CD4-positive, alpha-beta T cell treated with Interleukin-6 at 100 ng/mL for 8 hours (primary cell): ENCODE data around the gene PDE6A.

Source experiments
- DNase-seq: peaks from one replicate; pipeline ENCODE4 v3.0.0-alpha.2; 2020; ENCODE audit warnings: mixed read lengths, low spot score

PDE6A gene

DNA sequence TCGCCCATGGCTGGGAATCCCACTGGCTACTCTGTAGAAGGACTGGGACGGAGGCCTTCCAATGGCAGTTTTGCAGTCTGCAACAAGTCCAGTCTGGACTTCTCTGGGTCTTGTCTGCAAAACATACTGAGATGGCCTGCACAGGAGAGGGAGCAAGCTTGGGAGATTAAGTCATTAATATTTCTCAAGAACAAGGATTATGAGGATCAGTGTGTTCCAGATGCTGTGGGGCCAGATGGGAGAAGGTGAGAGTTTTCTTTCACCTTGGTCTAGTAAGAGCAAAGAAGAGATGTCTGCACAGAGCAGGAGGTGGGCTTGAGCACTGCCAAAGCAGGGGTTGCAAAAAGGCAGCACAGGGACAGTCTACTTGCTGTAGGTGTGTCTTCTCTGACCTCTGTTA is at the start of gene PDE6A:
PDE6A (minus strand) TSS at position 128 of the 400 bp plus-strand sequence; CDS start at position 8, 120 bp downstream.
- DNase-seq = no peak

DNA sequence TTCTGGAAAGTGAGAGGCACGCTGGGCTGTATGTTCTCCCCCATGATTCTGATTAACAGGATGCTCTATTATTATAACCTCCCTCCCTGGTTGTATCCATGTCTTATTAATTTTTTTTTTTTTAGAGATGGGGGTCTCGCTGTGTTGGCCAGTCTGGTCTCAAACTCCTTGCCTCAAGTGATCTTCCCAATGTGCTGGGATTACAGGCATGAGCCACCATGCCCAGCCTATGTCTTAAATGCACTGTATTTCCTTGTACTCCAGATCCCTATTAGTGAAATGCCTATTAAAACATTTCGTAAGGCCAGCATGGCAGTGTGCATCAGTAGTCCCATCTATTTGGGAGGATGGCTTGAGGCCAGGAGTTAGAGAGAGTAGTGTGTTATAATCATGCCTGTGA is 48.9 kb upstream of the PDE6A start:
- no peak for DNase-seq

DNA sequence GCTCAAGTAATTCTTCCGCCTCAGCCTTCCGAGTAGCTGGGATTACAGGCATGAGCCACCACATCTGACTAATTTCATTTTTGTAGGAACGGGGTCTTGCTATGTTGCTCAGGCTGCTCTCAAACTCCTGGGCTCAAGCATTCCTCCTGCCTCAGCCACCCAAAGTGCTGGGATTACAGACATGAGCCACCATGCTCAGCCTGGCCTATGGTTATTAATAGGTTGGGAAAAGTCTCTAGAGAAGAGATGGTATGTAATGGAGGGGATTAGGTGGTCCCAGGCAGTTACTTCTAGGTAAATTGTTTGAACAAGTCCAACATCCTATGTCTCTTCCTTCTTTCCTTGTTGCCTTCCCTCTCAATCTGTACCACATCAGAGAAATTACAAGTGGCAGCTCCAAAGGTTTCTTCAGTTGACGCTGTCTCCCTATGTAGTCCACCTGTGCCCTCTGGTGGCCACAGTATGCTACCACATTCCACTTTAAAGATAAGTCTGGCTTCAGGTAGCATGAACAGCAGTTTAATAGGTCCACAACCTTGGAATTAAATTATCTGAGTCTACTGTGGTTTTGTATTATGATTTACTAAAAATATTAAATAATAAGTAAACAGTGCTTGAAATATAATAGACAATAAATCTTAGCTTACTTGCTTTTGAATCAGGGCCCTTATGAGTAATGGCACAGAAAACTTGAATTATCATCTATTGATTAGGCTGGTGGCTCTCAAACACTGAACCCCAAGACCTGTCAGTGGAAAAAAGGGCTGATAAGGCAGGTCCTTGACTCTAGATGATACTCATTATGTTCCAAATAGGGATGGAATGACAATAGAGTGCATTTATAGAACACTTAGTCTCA is 46.2 kb upstream of the PDE6A start:
- peak; percentile 67 for DNase-seq

DNA sequence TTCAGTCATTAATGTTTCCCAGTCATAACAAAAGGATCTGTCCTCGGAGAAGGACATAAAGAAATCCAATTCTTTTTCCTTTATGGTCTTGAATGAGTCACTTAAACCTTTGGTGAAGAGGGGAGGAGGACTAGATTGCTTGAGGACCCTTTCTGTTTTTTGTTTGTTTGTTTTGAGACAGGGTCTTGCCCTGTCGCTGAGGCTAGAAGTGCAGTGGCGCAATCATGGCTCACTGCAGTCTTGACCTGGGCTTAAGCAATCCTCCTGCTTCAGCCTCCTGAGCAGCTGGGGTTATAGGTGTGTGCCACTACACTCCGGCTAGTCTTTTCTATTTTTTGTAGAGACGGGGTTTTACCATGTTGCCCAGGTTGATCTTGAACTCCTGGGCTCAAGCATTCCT is 43.5 kb upstream of the PDE6A start:
- DNase-seq = no peak

DNA sequence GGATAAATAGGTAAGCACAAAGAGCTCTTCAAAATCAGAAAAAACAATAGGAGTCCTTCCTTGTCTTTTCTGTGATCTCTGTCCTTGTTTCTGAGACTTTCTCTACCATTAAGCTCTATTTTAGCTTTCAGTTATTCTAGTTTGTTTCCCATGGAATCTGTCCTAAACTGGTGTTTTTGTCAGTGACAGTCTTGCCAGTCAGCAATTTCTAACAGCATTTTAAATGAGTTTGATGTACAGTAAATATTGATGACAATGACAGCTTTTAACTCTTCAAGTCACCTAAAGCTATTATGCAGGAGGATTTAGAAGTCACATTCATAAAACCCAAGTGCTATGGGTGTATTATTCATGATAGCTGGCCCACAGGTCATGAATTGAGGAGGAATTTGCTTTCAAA is 37.9 kb upstream of the PDE6A start:
- no peak for DNase-seq

DNA sequence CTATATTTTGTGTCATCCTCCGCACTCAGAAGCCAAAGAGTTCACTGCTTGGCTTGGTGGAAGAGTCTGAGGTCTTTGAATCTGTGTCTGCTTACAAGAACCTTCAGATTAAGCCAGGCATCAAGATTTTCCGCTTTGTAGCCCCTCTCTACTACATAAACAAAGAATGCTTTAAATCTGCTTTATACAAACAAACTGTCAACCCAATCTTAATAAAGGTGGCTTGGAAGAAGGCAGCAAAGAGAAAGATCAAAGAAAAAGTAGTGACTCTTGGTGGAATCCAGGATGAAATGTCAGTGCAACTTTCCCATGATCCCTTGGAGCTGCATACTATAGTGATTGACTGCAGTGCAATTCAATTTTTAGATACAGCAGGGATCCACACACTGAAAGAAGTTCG is 36.6 kb upstream of the PDE6A start:
- no peak for DNase-seq

DNA sequence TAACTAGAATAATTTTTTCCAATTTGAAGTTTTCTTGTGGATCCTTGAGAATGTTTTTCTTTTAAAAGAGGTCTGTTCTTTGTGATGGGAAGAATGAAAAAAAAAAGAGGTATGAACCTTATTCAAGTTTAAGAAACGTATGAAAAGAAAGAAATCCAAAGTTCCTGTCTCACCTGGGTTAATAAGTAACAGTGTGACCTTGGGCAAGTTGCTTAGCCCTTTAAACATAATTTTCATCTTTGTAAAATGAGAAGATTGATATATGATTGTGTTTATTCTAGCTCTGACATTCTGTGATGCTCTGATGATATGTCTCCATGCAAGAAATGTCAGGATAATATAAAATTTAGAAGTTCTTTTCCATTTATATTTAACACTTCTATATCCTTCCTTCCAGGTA is 35.3 kb upstream of the PDE6A start:
- no peak for DNase-seq

DNA sequence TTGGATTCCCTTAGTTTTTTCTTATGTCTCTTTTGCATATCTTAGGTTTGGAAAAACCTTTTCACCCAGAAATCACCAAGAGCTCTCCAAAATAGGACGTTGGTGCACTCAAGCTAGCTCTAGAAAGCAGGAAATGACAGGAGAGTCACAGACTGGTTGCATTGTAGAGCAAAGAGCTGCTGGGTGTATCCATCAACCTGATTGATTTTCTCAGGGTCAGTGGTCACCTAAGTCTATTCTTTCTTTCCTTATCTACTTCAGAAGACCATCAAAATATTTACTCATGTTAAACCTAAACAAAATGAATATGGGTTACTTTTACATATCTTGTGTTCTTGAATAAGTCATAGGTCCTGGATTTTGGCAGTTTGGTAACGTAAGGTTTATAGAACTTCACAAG is 30.8 kb upstream of the PDE6A start:
- no peak for DNase-seq

DNA sequence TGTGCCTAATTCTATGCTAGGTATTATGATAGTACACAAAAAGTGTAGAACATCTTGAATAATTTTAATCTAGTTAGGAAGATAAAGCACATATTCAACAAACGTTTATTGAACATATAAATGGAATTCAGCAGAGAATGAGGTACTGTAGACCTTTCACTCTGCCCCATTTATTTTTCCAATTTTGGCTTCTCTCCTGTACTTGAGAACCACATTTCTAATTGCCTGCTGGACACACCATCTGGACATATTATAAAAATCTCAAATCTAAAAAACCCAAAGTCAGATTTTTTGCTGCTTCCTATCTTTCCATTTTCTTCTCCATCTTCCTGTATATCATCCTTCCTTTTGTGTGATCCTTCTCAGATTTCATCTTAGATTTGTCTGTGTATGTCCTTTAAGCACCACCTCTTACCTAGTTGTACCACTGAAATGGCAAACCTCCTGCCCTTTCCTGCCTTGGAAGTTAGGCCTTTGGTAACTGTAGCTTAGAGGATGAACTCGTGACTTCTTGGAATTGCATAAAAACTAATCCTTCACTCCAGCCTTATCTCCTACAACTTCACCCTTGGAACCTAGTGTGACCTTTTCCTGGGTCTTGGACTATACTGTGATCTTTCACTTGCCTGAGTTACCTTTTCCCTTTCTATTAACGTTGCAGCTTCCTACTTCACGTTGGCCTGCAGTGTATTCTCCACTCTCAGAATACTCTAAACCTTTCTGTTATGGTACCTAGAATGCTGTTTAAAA is 24.8 kb upstream of the PDE6A start:
- no peak for DNase-seq

DNA sequence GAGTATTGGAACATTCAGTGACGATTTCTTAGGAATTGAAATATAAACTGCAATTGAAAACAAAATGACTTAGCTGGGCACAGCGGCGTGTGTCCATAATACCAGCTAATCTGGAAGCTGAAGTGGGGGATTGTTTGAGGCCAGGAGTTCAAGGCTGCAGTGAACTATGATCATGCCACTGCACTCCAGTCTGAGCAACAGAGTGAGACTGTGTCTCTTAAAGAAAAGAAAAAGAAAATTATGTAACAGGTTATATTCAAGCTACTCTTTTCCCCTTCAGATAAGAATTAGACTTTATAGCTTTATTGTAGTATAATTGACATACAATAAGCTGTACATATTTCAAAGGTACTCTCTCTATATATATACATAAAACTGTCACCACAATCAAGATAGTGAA is 22.4 kb upstream of the PDE6A start:
- DNase-seq = no peak

DNA sequence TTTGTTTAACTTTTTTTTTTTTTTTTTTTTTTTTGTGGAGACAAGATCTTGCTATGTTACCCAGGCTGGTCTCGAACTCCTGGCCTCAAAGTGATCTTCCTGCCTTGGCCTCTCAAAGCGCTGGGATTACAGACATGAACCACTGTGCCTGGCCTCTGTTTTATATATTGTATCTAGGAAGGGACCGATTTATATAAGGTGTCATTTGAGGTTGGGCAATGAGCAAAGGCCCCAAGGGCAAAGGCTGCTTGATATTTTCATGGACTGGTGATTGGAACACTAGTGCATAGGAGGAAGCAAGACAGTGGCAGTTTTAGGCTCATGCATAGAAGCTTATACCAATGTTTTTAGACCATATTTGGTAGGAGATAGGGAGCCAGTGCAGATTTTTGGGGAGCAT is 19.1 kb upstream of the PDE6A start:
- DNase-seq = no peak

DNA sequence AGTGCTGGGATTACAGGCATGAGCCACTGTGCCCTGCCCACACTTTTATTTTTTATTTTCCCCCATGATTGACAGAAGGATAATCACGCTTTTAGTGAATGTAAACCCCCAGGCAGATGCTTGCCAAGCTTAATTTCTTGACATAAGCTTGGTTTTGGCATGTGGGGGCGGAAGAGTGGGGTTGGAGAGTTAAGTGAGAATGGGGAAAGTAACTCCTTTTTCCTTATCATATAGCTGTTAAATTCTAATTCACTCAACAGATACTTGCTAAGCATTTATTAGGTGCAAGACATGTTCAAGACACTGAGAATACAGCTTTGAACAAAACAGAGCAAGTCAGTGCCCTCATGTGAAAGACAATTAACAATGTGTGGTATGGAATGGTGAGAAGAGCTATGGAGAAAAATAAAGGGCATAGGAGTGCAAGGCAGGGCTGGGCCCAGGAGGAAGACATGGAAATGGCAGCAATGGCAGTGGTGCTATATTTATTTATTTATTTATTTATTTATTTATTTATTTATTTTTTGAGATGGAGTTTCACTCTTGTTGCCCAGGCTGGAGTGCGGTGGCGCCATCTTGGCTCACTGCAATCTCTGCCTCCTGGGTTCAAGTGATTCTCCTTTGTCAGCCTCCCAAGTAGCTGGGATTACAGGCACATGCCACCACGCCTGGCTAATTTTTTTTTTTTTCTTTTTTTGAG is 18.2 kb upstream of the PDE6A start:
- DNase-seq = no peak

DNA sequence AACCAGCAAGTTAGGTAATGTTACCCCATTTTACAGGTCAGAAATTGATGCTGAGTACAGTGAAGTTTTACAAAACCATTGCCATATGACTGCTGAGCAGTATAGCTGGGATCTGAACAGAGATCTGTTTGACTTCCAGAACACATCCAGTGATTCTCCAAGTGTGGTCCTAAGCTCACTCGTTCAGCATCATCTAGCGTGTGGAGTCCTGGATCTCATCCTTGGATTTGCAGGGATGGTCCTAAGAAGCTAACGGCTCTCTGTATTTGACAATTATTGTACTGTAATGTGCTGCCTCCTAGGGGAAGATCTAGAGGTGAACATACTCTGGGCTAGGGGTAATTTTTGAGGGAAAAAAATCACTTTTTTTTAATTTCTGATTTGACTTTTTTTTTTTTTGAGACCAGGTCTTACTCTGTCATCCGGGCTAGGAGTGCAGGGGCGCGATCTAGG is 17.4 kb upstream of the PDE6A start:
- no peak for DNase-seq

DNA sequence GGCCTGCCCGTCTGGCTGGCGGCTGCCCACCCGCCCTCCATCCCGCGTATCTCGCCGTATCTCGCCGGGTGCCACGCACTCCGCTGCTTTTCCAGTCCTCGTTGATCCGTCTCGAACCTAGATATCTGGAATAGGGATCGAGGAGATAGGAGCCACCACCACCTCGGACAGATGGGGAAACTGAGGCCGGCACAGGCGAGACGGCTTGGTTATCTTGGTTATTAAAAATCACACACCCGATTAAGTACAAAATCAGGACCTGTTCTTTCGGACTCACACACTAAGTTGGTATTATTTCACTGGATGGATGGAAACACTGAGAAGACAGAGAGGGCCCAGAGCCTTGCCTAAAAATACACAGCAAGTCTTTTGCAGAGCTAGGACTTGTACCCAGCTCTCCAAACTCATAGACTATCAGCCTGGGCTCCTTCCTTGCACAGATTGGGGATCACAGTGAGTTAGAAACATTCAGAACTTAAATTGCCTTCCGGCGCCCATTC is 16.6 kb upstream of the PDE6A start:
- DNase-seq = no peak

DNA sequence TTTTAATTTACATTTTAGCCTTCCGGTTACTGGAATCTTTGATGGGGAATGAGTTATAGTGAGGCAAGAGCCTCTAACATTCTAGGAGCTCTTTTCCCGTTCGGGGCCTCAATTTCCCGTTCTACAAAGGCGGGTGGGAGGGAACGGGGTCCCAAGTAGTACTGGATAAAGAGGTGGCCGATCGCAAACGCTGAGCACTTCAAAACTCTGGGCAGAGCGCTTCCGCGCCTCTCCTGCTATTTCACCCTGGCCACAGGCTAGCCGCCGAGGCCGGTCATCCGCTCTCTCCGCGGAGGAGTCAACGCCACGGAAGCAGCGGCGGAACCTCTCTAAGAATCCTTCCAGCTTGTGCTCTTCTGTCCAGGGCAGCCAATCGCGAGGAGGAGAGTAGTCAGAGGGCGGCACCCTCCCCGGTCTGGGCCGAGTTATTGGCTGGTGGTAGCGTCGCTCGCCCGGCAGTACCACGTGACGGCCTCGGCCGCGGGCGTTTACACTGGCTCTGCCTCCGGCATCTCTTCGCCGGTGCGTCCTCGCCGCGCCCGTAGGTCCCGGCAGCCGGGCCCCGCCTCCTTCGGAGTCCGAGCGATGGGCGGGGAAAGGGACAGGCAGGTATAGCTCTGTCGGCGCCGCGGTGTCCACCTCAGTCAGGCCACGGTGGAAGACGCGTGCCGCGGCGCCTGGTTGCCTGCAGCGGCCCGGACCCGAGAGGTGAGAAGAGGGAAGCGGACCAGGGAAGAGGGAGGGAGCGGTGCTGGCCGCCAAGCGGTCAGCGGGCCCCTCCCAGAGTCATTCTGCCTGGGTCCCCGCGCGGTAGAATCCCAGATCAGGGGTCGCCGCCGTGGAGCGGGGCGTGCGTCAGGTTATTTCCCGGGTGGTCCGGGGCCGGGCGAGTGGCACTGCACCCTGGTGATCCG is 15.9 kb upstream of the PDE6A start, which contains the start of gene SLC26A2:
SLC26A2 (plus strand) TSS at position 487 of the 914 bp plus-strand sequence. CDS start 16,895 bp downstream, outside the sequence.
- peak; percentile 94 for DNase-seq

DNA sequence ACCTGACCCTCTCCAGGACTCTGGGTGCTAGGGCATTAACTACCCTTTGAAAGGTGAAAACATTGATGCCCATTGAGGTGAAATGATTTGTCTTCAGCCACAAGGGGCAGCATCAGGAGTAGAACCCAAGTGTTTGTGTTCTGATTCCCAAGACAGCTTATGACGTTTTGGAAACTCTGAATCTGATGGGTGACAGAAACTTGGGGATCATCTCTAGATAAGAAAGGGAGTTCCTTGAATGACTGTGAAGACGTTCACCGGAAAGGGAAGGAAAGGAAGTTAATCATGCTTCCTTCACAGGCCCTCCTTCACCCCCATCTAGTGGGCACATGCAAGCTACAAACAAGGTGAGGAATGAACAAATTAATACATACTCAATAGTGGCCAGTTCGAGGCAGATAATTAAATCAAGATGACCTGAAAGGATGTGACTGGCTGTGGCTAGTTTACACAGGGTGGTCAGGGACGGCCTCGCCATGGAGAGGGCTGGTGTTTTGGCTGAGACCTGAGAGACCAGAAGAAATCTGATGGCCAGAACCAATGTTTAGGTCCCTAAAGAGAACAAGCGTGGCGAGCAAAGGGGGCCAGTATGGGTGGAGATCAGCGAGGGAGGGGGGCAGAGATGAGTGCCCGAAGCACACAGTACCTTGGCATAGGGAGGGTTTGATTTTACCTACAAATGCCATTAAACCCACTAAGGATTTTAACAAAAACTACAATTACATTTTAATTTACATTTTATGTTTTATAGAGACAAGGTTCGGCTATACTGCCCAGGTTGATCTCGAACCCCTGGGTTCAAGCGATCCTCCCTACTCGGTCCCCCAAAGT is 15.0 kb upstream of the PDE6A start:
- DNase-seq = peak; percentile 40

DNA sequence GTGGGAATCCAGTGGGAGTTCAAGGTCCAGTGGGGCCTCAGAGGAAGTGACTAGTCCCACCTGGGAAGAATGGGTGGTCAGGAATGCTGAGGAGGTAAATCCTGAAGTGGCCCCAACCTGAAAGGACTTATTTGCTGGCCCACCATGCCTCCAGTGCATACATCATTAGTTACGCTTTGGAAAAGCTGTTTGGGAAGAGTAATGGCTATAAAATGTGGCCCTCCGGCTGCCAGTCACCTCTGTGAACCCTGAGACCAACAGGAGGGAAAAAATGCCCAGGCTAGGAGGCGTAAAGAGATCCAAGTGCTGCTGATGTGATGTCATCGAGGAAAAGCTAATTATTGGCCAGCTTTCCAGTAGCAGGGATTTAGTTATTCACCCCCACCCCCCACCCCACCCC is 13.3 kb upstream of the PDE6A start:
- DNase-seq = no peak

DNA sequence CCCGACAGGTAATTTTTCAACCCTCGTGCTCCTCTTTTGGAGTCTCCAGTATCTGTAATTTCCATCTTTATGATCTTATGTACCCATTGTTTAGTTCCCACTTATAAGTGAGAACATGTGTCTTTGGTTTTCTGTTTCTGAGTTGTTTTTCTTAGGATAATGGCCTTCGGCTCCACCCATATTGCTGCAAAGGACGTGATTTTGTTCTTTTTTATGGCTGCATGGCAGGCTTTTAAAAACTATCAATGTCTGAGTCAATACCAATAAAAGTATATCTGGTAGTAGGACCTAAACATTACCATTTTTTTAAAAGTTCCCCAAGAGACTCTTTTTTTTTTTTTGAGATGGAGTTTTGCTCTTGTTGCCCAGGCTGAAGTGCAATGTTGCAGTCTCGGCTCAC is 12.1 kb upstream of the PDE6A start:
- no peak for DNase-seq

DNA sequence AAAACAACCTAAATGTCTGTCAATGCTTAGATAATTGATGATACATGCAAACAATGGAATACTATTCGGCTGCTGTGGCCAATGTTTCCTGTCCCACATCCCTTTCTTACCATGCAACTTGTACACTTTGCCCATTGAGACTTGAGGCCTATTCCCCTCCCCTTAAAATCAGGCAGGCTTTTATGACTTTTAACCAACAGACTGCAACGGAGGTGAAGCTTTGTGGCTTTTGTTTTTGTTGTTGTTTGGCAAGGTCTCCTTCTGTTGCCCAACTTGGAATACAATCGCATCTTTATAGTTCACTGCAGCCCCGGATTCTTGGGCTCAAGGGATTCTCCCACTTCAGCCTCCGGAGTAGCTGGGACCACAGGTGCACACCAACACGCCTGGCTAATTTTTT is 10.2 kb upstream of the PDE6A start:
- no peak for DNase-seq

DNA sequence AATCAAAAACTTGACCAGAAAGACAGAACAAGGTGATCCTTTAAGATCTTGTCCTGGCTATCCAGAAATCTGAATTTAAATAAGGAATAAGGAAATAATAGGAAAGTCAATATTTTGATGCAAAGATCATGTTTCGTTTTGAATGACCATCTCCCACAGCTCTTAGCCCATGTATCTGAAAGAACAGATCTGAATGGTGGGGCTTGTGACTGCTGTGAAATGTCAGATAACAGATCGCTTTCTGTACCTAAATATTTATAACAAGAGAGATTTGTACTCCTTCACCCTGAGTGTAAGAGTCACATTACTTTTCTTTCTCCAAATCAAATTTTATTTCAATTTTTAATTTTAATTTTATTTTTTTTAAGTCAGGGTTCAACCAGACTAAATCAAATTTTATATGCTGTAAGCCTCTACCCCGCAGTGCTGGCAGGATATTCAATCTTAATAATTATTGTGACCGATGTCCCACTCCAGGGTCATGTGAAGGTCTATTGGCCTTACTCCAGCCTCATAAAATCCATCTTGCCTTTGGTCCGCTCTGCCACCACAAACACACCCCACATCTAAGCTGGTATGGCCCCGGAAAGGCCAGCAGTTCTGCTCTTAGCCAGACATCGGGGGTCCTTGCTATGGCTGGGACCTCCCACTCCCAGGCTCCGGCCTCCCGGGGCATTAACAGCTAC is 9.0 kb upstream of the PDE6A start:
- no peak for DNase-seq
